ENCODE measurements around the gene ATP8B1.

- TF ChIP-seq EP300 (IDR thresholded peaks at IDR 0.05) (no peak), POLR2A (IDR thresholded peaks at IDR 0.05) (no peak), CTCF (IDR thresholded peaks at IDR 0.05) (no peak)
Measured at GRCh38 chr18:57755473-57756067, 47.5 kb downstream of the ATP8B1 start.
